Ishikawa (cell line): ENCODE results near the gene ARRDC3.

ENCODE experiments used
- CEBPB ChIP-seq: IDR thresholded peaks from 2 replicates; pipeline ENCODE4 v1.6.1; 2012
- NFIC ChIP-seq: IDR thresholded peaks from 2 replicates; pipeline ENCODE4 v1.6.1; 2012
- RAD21 ChIP-seq: IDR thresholded peaks from 2 replicates; pipeline ENCODE4 v1.6.1; 2012; ENCODE audit warnings: low read depth
- TAF1 ChIP-seq: IDR thresholded peaks from 2 replicates; pipeline ENCODE4 v1.6.1; 2012; ENCODE audit warnings: low read depth, mild to moderate bottlenecking
- TCF12 ChIP-seq: IDR thresholded peaks from 2 replicates; pipeline ENCODE4 v1.6.1; 2012; ENCODE audit warnings: low read depth
- YY1 ChIP-seq: IDR thresholded peaks from 2 replicates; pipeline ENCODE4 v1.6.1; 2012; ENCODE audit warnings: low read depth
- TF ChIP-seq, protein P1 (sequence below): IDR thresholded peaks from 2 replicates; pipeline ENCODE4 v1.6.1; 2012; ENCODE audit warnings: low read depth, mild to moderate bottlenecking

DNA sequence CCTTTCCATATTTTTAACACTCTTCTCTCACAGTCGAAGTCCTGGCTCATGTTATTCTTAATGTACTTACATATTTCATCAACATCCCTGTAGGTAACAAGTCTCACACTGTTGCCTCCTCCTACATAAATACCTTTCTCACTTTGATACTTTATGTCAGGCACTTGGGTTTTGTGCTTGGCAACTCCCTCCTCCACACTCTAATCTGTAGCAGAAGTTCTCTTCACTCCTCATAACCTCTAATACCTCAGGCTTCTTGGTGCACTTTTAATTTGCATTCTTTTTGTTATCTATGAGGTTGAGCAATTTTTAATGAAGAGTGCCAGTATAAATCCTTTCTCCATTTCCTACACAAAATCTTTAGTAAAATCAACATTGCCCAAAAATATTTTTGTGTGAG lies 24.1 kb upstream of the ARRDC3 start:
- TF ChIP-seq RAD21 (no peak), NFIC (no peak), CEBPB (no peak), TAF1 (no peak), YY1 (no peak), TCF12 (no peak)
- TF ChIP-seq, protein P1, sequence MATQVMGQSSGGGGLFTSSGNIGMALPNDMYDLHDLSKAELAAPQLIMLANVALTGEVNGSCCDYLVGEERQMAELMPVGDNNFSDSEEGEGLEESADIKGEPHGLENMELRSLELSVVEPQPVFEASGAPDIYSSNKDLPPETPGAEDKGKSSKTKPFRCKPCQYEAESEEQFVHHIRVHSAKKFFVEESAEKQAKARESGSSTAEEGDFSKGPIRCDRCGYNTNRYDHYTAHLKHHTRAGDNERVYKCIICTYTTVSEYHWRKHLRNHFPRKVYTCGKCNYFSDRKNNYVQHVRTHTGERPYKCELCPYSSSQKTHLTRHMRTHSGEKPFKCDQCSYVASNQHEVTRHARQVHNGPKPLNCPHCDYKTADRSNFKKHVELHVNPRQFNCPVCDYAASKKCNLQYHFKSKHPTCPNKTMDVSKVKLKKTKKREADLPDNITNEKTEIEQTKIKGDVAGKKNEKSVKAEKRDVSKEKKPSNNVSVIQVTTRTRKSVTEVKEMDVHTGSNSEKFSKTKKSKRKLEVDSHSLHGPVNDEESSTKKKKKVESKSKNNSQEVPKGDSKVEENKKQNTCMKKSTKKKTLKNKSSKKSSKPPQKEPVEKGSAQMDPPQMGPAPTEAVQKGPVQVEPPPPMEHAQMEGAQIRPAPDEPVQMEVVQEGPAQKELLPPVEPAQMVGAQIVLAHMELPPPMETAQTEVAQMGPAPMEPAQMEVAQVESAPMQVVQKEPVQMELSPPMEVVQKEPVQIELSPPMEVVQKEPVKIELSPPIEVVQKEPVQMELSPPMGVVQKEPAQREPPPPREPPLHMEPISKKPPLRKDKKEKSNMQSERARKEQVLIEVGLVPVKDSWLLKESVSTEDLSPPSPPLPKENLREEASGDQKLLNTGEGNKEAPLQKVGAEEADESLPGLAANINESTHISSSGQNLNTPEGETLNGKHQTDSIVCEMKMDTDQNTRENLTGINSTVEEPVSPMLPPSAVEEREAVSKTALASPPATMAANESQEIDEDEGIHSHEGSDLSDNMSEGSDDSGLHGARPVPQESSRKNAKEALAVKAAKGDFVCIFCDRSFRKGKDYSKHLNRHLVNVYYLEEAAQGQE, result no peak
